AG09309 (cell line): ENCODE data around the gene PARN.

ENCODE experiments used
- DNase-seq: peaks from one replicate; pipeline ENCODE4 v3.0.0-alpha.2; 2010; ENCODE audit warnings: low read depth
- H3K4me3 ChIP-seq: 2 replicates; pipeline ENCODE4 v1.5.1; 2011; ENCODE audit warnings: mild to moderate bottlenecking, low read depth, low read length, moderate library complexity; ENCODE audit not compliant: control insufficient read depth
- CTCF ChIP-seq: IDR thresholded peaks from 2 replicates; pipeline ENCODE4 v1.5.1; 2011; ENCODE audit warnings: mild to moderate bottlenecking, low read depth, low read length, inconsistent platforms; ENCODE audit not compliant: insufficient read depth, control insufficient read depth; ENCODE audit errors: missing control alignments

PARN gene

GRCh38 chr16:14502932-14503741 is 126.9 kb downstream of the PARN start:
- no peak overlapping the region for H3K4me3 ChIP-seq
- TF ChIP-seq CTCF, result no peak
- no peak for DNase-seq

GRCh38 chr16:14502256-14502875 is 127.7 kb downstream of the PARN start:
- TF ChIP-seq CTCF, result no peak
- no peak for DNase-seq
- no peak overlapping the region for H3K4me3 ChIP-seq

- DNase-seq, result peak; percentile 88
- H3K4me3 ChIP-seq, result no peak overlapping the region
- TF ChIP-seq CTCF, result no peak
Measured at GRCh38 chr16:14501331-14502255, 128.5 kb downstream of the PARN start.

- no peak overlapping the region for H3K4me3 ChIP-seq
- no peak for DNase-seq
- TF ChIP-seq CTCF, result no peak
Measured at GRCh38 chr16:14500791-14501190, 129.3 kb downstream of the PARN start.

- DNase-seq, result no peak
- TF ChIP-seq CTCF, result no peak
- no peak overlapping the region for H3K4me3 ChIP-seq
Measured at GRCh38 chr16:14499110-14499509, 130.9 kb downstream of the PARN start.
